GM23338 (cell line): Measurements from ENCODE around the gene GRP. TPM values are rescaled to one million over a fixed set of nuclear protein-coding genes. Genes with fewer than 3 reads are reported as not detected.

ENCODE experiments used
- ATAC-seq: fragments of 200-7000 bp; cut with Tn5 transposase; 3 replicates; pipeline ENCODE4 v1.9.1; 2020
- DNase-seq: peaks from one replicate; pipeline ENCODE4 v3.0.0-alpha.2; 2015; ENCODE audit warnings: low spot score
- H2AFZ ChIP-seq: fragments of 200-600 bp; sonication (generic); 2 replicates; pipeline ENCODE4 v1.8.0; 2016; ENCODE audit warnings: antibody characterized with exemption, mild to moderate bottlenecking, moderate library complexity
- H3F3A ChIP-seq: fragments of 200-600 bp; sonication (generic); replicated peaks from 2 replicates; pipeline ENCODE4 v1.8.0; 2017; ENCODE audit warnings: antibody characterized with exemption, mixed run types, low read depth
- H3K27ac ChIP-seq: fragments of 200-600 bp; sonication (generic); 2 replicates; pipeline ENCODE4 v1.6.1; 2016; ENCODE audit warnings: low read depth
- H3K27me3 ChIP-seq: fragments of 200-600 bp; sonication (generic); 2 replicates; pipeline ENCODE4 v1.8.0; 2016; ENCODE audit warnings: mild to moderate bottlenecking, mixed run types, moderate library complexity; ENCODE audit not compliant: insufficient read depth
- H3K36me3 ChIP-seq: fragments of 200-600 bp; sonication (generic); 2 replicates; pipeline ENCODE4 v1.8.0; 2016; ENCODE audit warnings: mild to moderate bottlenecking; ENCODE audit not compliant: insufficient read depth
- H3K4me1 ChIP-seq: fragments of 200-600 bp; sonication (generic); 2 replicates; pipeline ENCODE4 v1.8.0; 2016; ENCODE audit warnings: mild to moderate bottlenecking, moderate library complexity; ENCODE audit not compliant: insufficient read depth
- H3K4me2 ChIP-seq: fragments of 200-600 bp; sonication (generic); 2 replicates; pipeline ENCODE4 v1.7.1; 2017; ENCODE audit warnings: mixed run types
- H3K4me3 ChIP-seq: fragments of 200-600 bp; sonication (generic); 2 replicates; pipeline ENCODE4 v1.6.1; 2016; ENCODE audit warnings: mixed run types
- H3K79me2 ChIP-seq: fragments of 200-600 bp; sonication (generic); replicated peaks from 2 replicates; pipeline ENCODE4 v1.8.0; 2017; ENCODE audit warnings: mild to moderate bottlenecking; ENCODE audit not compliant: insufficient read depth
- H3K9me2 ChIP-seq: fragments of 200-600 bp; sonication (generic); 2 replicates; pipeline ENCODE4 v1.8.0; 2017; ENCODE audit not compliant: insufficient read depth
- H4K20me1 ChIP-seq: fragments of 200-600 bp; sonication (generic); replicated peaks from 2 replicates; pipeline ENCODE4 v1.8.0; 2017; ENCODE audit warnings: mild to moderate bottlenecking; ENCODE audit not compliant: insufficient read depth
- H3K27ac Mint-ChIP-seq: 2 replicates; pipeline ENCODE4 v1.8.0; 2020; ENCODE audit warnings: inconsistent platforms, mild to moderate bottlenecking, moderate library complexity, mixed read lengths
- H3K27me3 Mint-ChIP-seq: 3 replicates; pipeline ENCODE4 v1.8.0; 2022; ENCODE audit warnings: low read depth, mild to moderate bottlenecking, moderate library complexity, mixed read lengths, inconsistent platforms; ENCODE audit not compliant: insufficient read depth, poor library complexity
- H3K36me3 Mint-ChIP-seq: 3 replicates; pipeline ENCODE4 v1.8.0; 2021; ENCODE audit warnings: low read depth, mild to moderate bottlenecking, inconsistent platforms, moderate library complexity, mixed read lengths
- H3K4me1 Mint-ChIP-seq: 3 replicates; pipeline ENCODE4 v1.8.0; 2020; ENCODE audit warnings: mild to moderate bottlenecking, inconsistent platforms, mixed read lengths
- H3K4me3 Mint-ChIP-seq: 3 replicates; pipeline ENCODE4 v1.8.0; 2021; ENCODE audit warnings: moderate library complexity, mild to moderate bottlenecking, inconsistent platforms, mixed read lengths
- H3K9me3 Mint-ChIP-seq: 3 replicates; pipeline ENCODE4 v1.8.0; 2020; ENCODE audit warnings: moderate library complexity, mild to moderate bottlenecking, inconsistent platforms, mixed read lengths
- EZH2 ChIP-seq: fragments of 200-600 bp; sonication (generic); IDR thresholded peaks from one replicate; pipeline ENCODE4 v1.8.0; 2017; ENCODE audit warnings: antibody characterized with exemption, mild to moderate bottlenecking, low read depth; ENCODE audit not compliant: unreplicated experiment
- POLR2AphosphoS5 ChIP-seq: IDR thresholded peaks from 2 replicates; pipeline ENCODE4 v1.6.1; 2016; ENCODE audit warnings: antibody characterized with exemption, low read depth
- polyA plus RNA-seq: library from polyadenylated mRNA; unstranded; fragments of >200 nt; fragmentation: Nextera tagmentation; extraction: Ambion mirVana; gene quantifications from 2 replicates; pipeline ENCODE4 v1.2.1, GENCODE V29; 2016
- total RNA-seq: library from RNA; depleted of rRNA; stranded (reverse); fragments of >200 nt; shearing (Covaris generic); gene quantifications from 2 replicates; pipeline ENCODE4 v1.2.3, GENCODE V29; 2014
- TF ChIP-seq, protein P1 (sequence below), 2 experiments: fragments of 200-600 bp in 1 of 2; sonication (generic) in 1 of 2; conservative IDR thresholded peaks; 2 replicates each; pipeline versions ENCODE4 v1.5.1 to v1.6.1; 2016 to 2017; ENCODE audit warnings: antibody characterized with exemption in 2 of 2, low read depth in 2 of 2, mild to moderate bottlenecking in 2 of 2, moderate library complexity in 1 of 2

GRP gene
- total and polyA plus RNA-seq, 2 experiments from 2014 or later, result not detected

DNA sequence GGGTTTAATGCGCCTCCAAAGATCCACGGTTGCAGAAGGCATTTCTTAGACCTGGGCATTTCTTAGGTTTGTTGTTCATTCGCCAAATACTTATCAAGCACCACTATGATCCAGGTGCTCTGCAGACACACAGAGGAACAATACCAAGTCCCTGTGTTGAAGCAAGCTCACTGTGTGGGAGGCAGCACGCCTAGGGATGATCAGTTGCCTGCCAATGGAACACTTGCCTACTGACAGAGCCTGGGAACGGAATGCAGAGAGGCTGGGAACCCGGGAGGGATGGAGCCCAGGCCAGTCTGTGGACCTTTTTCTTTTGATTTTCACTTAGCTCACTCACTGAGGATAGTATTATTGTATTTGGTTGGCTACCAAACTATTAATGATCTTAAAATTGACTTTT is 1.9 kb upstream of the GRP start:
- H3K36me3 ChIP-seq, result no peaks in the 10 kb centered on the region
- DNase-seq, result no peak
- Mint-ChIP-seq H3K27me3 (peaks cover 56% of the 10 kb centered on the region), H3K9me3 (no peaks in the 10 kb centered on the region; the same call in 2 of the 3 replicates), H3K4me3 (no peak overlapping the region), H3K36me3 (no peaks in the 10 kb centered on the region; the same call in 2 of the 3 replicates), H3K4me1 (peaks cover 15% of the 10 kb centered on the region; the same call in 2 of the 3 replicates), H3K27ac (no peak overlapping the region)
- H3K9me2 ChIP-seq, result no peaks in the 10 kb centered on the region
- no peak overlapping the region for H3K4me3 ChIP-seq
- peaks cover 9% of the 10 kb centered on the region for H4K20me1 ChIP-seq
- H2AFZ ChIP-seq, result no peak overlapping the region
- ATAC-seq, result no peak
- H3F3A ChIP-seq, result no peaks in the 10 kb centered on the region
- TF ChIP-seq, protein P1, sequence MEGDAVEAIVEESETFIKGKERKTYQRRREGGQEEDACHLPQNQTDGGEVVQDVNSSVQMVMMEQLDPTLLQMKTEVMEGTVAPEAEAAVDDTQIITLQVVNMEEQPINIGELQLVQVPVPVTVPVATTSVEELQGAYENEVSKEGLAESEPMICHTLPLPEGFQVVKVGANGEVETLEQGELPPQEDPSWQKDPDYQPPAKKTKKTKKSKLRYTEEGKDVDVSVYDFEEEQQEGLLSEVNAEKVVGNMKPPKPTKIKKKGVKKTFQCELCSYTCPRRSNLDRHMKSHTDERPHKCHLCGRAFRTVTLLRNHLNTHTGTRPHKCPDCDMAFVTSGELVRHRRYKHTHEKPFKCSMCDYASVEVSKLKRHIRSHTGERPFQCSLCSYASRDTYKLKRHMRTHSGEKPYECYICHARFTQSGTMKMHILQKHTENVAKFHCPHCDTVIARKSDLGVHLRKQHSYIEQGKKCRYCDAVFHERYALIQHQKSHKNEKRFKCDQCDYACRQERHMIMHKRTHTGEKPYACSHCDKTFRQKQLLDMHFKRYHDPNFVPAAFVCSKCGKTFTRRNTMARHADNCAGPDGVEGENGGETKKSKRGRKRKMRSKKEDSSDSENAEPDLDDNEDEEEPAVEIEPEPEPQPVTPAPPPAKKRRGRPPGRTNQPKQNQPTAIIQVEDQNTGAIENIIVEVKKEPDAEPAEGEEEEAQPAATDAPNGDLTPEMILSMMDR (conservative IDR thresholded peaks at IDR 0.05; ENCODE audit: low read depth in 2 of 2), result no peak
- no peak overlapping the region for H3K27ac ChIP-seq
- H3K79me2 ChIP-seq, result no peaks in the 10 kb centered on the region
- peaks cover 12% of the 10 kb centered on the region; the same call in 1 of the 2 replicates for H3K4me1 ChIP-seq
- H3K27me3 ChIP-seq, result peaks cover 79% of the 10 kb centered on the region
- H3K4me2 ChIP-seq, result no peak overlapping the region

DNA sequence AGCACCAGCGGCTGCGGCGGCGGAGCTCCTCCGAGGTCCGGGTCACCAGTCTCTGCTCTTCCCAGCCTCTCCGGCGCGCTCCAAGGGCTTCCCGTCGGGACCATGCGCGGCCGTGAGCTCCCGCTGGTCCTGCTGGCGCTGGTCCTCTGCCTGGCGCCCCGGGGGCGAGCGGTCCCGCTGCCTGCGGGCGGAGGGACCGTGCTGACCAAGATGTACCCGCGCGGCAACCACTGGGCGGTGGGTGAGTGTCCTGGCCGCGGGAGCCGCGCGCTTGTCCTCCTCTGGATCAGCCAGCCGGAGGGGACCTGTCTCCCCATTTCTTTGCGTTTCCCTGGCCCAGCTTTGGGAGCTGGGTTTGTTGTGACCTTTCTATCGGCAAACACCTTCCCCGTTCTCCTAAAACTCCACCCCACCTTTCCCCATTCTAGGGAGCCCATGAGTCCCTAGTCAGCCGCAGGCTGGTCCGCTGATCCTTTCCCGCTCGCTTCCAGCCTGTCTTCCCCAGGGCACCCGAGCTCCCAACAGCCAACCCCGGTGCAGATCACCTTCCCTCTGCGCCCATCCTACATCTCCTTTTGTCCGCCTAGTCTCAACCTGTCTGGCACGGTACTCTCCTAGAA is 316 bp downstream of the GRP start:
- Mint-ChIP-seq H3K27me3 (peaks cover 77% of the 10 kb centered on the region), H3K4me1 (peaks cover 15% of the 10 kb centered on the region; the same call in 2 of the 3 replicates), H3K9me3 (no peaks in the 10 kb centered on the region; the same call in 2 of the 3 replicates), H3K27ac (no peak overlapping the region), H3K4me3 (peak overlapping the region; percentile 77), H3K36me3 (no peaks in the 10 kb centered on the region; the same call in 2 of the 3 replicates)
- no peaks in the 10 kb centered on the region for H3K9me2 ChIP-seq
- no peaks in the 10 kb centered on the region for H3F3A ChIP-seq
- H3K36me3 ChIP-seq, result no peaks in the 10 kb centered on the region
- no peak overlapping the region for H3K27ac ChIP-seq
- TF ChIP-seq EZH2 (peak; percentile 96), POLR2AphosphoS5 (no peak)
- TF ChIP-seq, protein P1 (conservative IDR thresholded peaks at IDR 0.05; ENCODE audit: low read depth in 2 of 2), result no peak
- peak overlapping the region; percentile 95 for H2AFZ ChIP-seq
- peak overlapping the region; percentile 94 for H3K4me2 ChIP-seq
- peak overlapping the region; percentile 70 for H3K4me3 ChIP-seq
- ATAC-seq, result peak; percentile 74
- H3K79me2 ChIP-seq, result no peaks in the 10 kb centered on the region
- peak; percentile 68 for DNase-seq
- H3K4me1 ChIP-seq, result peaks cover 12% of the 10 kb centered on the region; the same call in 1 of the 2 replicates
- H3K27me3 ChIP-seq, result peaks cover 98% of the 10 kb centered on the region
- peaks cover 9% of the 10 kb centered on the region for H4K20me1 ChIP-seq
